Measurements from ENCODE around the gene LGR4. TPM values are rescaled to one million over a fixed set of nuclear protein-coding genes. Genes with fewer than 3 reads are reported as not detected.

The LGR4 gene
- total RNA-seq, 1 experiment from 2014 or later, result 99.2 TPM

GRCh38 chr11:27423125-27423524 is 49.5 kb downstream of the LGR4 start:
- peaks cover 15% of the 10 kb centered on the region; the same call in 1 of the 2 replicates for H3K79me2 ChIP-seq (ENCODE audit: insufficient read depth, low read length)
- H2BK12ac ChIP-seq (ENCODE audit: insufficient read length, low read depth, low read length), result no peak overlapping the region
- H4K8ac ChIP-seq (replicated peaks; ENCODE audit: insufficient read length, low read depth, low read length), result no peak overlapping the region
- H3K27ac ChIP-seq (ENCODE audit: insufficient read length, low read depth, low read length), result no peak overlapping the region
- no peak overlapping the region for H2BK15ac ChIP-seq (ENCODE audit: low read depth, low read length)
- peaks cover 0 to 5% (median 3%) of the 10 kb centered on the region in 3 experiments; a peak in 3 of 7 replicates for H3K36me3 Mint-ChIP-seq (ENCODE audit: insufficient read depth in 1 of 3, low read depth in 3 of 3)
- H3K4ac ChIP-seq (ENCODE audit: low read depth, low read length), result no peak overlapping the region
- no peak overlapping the region for H2BK5ac ChIP-seq (ENCODE audit: insufficient read length, low read length)
- no peak overlapping the region for H2AFZ ChIP-seq (ENCODE audit: low read length)
- H3K4me3 Mint-ChIP-seq, result no peak overlapping the region
- H3K27me3 Mint-ChIP-seq (ENCODE audit: low read depth), result no peaks in the 10 kb centered on the region
- no peak for TF ChIP-seq CTCF (conservative IDR thresholded peaks at IDR 0.05)
- H4K91ac ChIP-seq (ENCODE audit: insufficient read length, low read depth, low read length), result no peak overlapping the region
- no peak overlapping the region for H3K18ac ChIP-seq (ENCODE audit: insufficient read length, low read depth, low read length)
- H3K23ac ChIP-seq (ENCODE audit: insufficient read length, low read depth, low read length), result no peak overlapping the region
- no peaks in the 10 kb centered on the region for H4K20me1 ChIP-seq (ENCODE audit: control insufficient read depth, insufficient read depth, insufficient read length)
- H3K27ac Mint-ChIP-seq, result peak overlapping the region; percentile 5 to 89 (median 19); a peak in 2 of 7 replicates
- H3K79me1 ChIP-seq (ENCODE audit: insufficient read depth, low read depth, low read length, poor library complexity, severe bottlenecking), result peaks cover under 1% of the 10 kb centered on the region
- H3K27me3 ChIP-seq (ENCODE audit: insufficient read depth, low read length), result no peaks in the 10 kb centered on the region
- H3K56ac ChIP-seq (ENCODE audit: insufficient read length, low read depth, low read length), result no peak overlapping the region
- H3K4me2 ChIP-seq (ENCODE audit: insufficient read depth, insufficient read length, low read length), result no peak overlapping the region
- H3K23me2 ChIP-seq (ENCODE audit: insufficient read length, low read depth, low read length, poor library complexity, severe bottlenecking), result no peaks in the 10 kb centered on the region
- no peak for DNase-seq
- no peak overlapping the region for H3K9ac ChIP-seq (ENCODE audit: extremely low read depth, insufficient read length, low read length)
- H3K4me1 ChIP-seq (ENCODE audit: insufficient read depth, low read length), result peaks cover 5% of the 10 kb centered on the region; the same call in 1 of the 2 replicates
- no peak overlapping the region for H4K5ac ChIP-seq (ENCODE audit: insufficient read length, low read depth, low read length)
- H2BK20ac ChIP-seq (ENCODE audit: low read depth, low read length, poor library complexity, severe bottlenecking), result no peak overlapping the region
- H2AK5ac ChIP-seq (ENCODE audit: insufficient read length, low read length), result no peak overlapping the region
- no peaks in the 10 kb centered on the region for H3K9me3 ChIP-seq (ENCODE audit: control insufficient read depth, low read depth, low read length)
- WGBS (ENCODE audit: extremely low coverage, insufficient read length, low lambda C conversion rate), result no CpG with 5 or more reads among the region's 4 CpGs
- H3K4me1 Mint-ChIP-seq, result peaks cover 67 to 81% of the 10 kb centered on the region in 2 experiments
- no peak overlapping the region for H2BK120ac ChIP-seq (ENCODE audit: low read depth, low read length, poor library complexity, severe bottlenecking)
- no peaks in the 10 kb centered on the region for H3K9me3 Mint-ChIP-seq
- H3K14ac ChIP-seq (ENCODE audit: insufficient read depth, low read length), result no peak overlapping the region
- H3T11ph ChIP-seq (ENCODE audit: low read length), result no peak overlapping the region

Measured in H9 (cell line).